Measurements from ENCODE around the gene LRP2BP. TPM values are rescaled to one million over a fixed set of nuclear protein-coding genes. Genes with fewer than 3 reads are reported as not detected.

Gene LRP2BP
- total and polyA plus RNA-seq, 4 donors: 0.48 to 4.6 (median 1.8) TPM

DNA sequence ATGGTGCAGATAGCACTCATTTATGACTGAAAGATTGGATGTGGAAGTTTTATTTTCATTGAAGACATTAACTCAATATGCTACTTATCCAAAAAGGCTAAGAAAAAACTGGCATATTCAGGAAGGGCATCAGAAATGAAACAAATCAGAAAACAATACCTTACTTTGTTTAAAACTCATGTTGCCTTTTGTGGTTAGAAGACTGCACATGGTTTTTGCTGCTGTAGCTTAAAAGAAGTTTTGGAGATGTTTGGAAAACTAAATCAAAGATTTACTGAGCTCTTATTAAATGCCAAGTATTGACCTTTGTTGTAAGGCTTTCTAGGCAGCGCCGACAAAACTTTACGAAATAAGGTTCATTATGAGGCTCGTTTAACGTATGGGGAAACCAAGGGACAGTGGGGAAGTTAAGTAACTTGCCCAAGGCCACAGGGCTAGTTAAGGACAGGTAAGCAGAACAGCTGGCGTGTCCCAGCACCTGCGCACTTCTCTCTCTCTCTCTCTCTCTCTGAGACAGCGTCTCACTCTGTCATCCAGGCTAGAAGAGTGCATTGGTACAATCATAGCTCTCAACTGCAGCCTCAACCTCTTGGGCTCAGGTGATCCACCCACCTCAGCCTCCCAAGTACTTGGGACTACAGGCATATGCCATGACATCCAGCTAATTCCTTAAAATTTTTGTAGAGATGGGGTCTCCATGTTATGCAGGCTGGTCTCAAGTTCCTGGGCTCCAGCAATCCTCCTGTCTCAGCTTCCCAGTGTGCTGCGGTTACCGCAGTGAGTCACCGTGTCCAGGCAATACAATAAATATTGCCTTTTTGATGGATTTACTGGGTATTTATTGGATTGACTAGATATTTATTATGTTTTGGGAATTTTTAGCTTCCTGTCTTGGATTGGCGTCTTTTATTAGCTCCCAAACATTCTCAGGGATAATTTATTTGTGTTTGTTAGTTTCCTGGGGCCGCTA is 16.1 kb downstream of the LRP2BP start:
- no peak overlapping the region for H3K27ac ChIP-seq (ENCODE audit: low read depth in 1 of 2, low read length in 1 of 2)
- H3K4me3 ChIP-seq: no peak overlapping the region
- 88 to 95% methylated on average over 13 of the region's 13 CpGs for WGBS, 2 donors
- H3K9ac ChIP-seq (ENCODE audit: insufficient read depth in 1 of 2, low read length in 2 of 2): no peak overlapping the region
- H3K36me3 ChIP-seq (ENCODE audit: control insufficient read depth in 4 of 4, insufficient read depth in 4 of 4, low read length in 4 of 4): no peaks in the 10 kb centered on the region
- TF ChIP-seq, protein P1, sequence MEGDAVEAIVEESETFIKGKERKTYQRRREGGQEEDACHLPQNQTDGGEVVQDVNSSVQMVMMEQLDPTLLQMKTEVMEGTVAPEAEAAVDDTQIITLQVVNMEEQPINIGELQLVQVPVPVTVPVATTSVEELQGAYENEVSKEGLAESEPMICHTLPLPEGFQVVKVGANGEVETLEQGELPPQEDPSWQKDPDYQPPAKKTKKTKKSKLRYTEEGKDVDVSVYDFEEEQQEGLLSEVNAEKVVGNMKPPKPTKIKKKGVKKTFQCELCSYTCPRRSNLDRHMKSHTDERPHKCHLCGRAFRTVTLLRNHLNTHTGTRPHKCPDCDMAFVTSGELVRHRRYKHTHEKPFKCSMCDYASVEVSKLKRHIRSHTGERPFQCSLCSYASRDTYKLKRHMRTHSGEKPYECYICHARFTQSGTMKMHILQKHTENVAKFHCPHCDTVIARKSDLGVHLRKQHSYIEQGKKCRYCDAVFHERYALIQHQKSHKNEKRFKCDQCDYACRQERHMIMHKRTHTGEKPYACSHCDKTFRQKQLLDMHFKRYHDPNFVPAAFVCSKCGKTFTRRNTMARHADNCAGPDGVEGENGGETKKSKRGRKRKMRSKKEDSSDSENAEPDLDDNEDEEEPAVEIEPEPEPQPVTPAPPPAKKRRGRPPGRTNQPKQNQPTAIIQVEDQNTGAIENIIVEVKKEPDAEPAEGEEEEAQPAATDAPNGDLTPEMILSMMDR (IDR thresholded peaks at IDR 0.05; ENCODE audit: control extremely low read depth, extremely low read depth): no peak
- no peak for DNase-seq
- H3K4me1 ChIP-seq (ENCODE audit: control insufficient read depth in 5 of 5, insufficient read depth in 5 of 5, low read length in 5 of 5): peaks cover 0 to 7% (median 0%) of the 10 kb centered on the region in 5 donors
- H3K27me3 ChIP-seq (ENCODE audit: control insufficient read depth in 3 of 3, insufficient read depth in 3 of 3, low read length in 2 of 3): no peaks in the 10 kb centered on the region
- no peak for ATAC-seq (ENCODE audit: insufficient read depth, low FRiP score)
- H3K9me3 ChIP-seq (ENCODE audit: control insufficient read depth in 4 of 4, insufficient read depth in 3 of 4, low read length in 3 of 4): peaks cover 0 to 3% (median under 1%) of the 10 kb centered on the region in 4 donors

DNA sequence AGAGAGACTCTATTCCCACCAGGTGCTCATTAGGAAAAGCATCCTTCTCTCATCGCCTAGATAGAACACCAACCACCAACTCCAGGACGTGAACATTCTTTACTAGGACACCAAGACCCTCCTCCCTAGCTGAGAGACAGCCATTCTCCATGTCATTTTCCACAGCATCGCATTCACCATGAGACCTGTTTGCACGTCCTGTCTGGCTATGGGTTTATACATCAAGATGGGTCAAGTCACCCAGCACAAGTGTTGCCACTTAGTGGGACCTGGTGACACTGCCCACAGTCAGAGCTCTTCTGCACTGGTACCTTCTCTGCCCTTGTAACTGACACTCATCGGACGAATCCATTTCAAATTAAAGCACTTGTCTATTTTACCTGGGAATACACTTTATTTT is 17.5 kb downstream of the LRP2BP start:
- H3K9me3 ChIP-seq (ENCODE audit: control insufficient read depth in 4 of 4, insufficient read depth in 3 of 4, low read length in 3 of 4): peaks cover 0 to 3% (median 0%) of the 10 kb centered on the region in 4 donors
- H3K4me1 ChIP-seq (ENCODE audit: control insufficient read depth in 5 of 5, insufficient read depth in 5 of 5, low read length in 5 of 5): peaks cover 0 to 2% (median 0%) of the 10 kb centered on the region in 5 donors
- no peak overlapping the region for H3K9ac ChIP-seq (ENCODE audit: insufficient read depth in 1 of 2, low read length in 2 of 2)
- H3K36me3 ChIP-seq (ENCODE audit: control insufficient read depth in 4 of 4, insufficient read depth in 4 of 4, low read length in 4 of 4): no peaks in the 10 kb centered on the region
- H3K27me3 ChIP-seq (ENCODE audit: control insufficient read depth in 3 of 3, insufficient read depth in 3 of 3, low read length in 2 of 3): no peaks in the 10 kb centered on the region
- no peak for DNase-seq
- H3K27ac ChIP-seq (ENCODE audit: low read depth in 1 of 2, low read length in 1 of 2): no peak overlapping the region
- WGBS, 2 donors: 88% methylated on average over 6 of the region's 6 CpGs
- H3K4me3 ChIP-seq: no peak overlapping the region
- TF ChIP-seq, protein P1 (IDR thresholded peaks at IDR 0.05; ENCODE audit: control extremely low read depth, extremely low read depth): no peak
- no peak for ATAC-seq (ENCODE audit: insufficient read depth, low FRiP score)

DNA sequence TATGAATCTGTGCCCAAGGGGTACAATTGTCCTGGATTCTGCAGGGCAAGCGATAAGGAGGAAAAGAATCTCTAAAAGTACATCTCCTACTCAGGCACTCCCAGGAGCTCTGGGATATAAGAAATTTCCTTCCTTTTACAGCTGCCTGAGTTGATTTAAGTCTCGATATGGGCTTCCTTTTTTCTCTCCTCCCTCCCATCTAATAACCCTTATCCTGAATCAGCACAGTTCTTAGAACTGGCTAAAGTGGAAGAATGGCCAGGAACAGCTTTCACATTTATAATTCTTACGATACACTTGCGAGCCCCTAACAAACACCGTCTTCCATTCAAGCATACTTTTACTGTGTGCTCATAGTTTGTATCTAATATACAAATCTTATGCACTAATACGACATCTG is 21.2 kb downstream of the LRP2BP start:
- Histone ChIP-seq H3K4me3 (no peak overlapping the region), H3K9ac (ENCODE audit: insufficient read depth in 1 of 2, low read length in 2 of 2) (no peak overlapping the region), H3K9me3 (ENCODE audit: control insufficient read depth in 4 of 4, insufficient read depth in 3 of 4, low read length in 3 of 4) (no peaks in the 10 kb centered on the region), H3K27ac (ENCODE audit: low read depth in 1 of 2, low read length in 1 of 2) (no peak overlapping the region), H3K27me3 (ENCODE audit: control insufficient read depth in 3 of 3, insufficient read depth in 3 of 3, low read length in 2 of 3) (no peaks in the 10 kb centered on the region), H3K36me3 (ENCODE audit: control insufficient read depth in 4 of 4, insufficient read depth in 4 of 4, low read length in 4 of 4) (peaks cover 4 to 7% (median 5%) of the 10 kb centered on the region in 4 donors), H3K4me1 (ENCODE audit: control insufficient read depth in 5 of 5, insufficient read depth in 5 of 5, low read length in 5 of 5) (no peaks in the 10 kb centered on the region)
- no peak for DNase-seq
- TF ChIP-seq, protein P1 (IDR thresholded peaks at IDR 0.05; ENCODE audit: control extremely low read depth, extremely low read depth): no peak
- 24 to 52% methylated on average over 6 of the region's 6 CpGs for WGBS, 2 donors
- no peak for ATAC-seq (ENCODE audit: insufficient read depth, low FRiP score)

Data from lung (tissue), 12 donors.